IMR-90 (cell line): ENCODE data around the gene GUCY2D. TPM values are rescaled to one million over a fixed set of nuclear protein-coding genes. Genes with fewer than 3 reads are reported as not detected.

Experiments used
- ATAC-seq: fragments of 200-7000 bp; cut with Tn5 transposase; 2 replicates; pipeline ENCODE4 v1.9.1; 2020; ENCODE audit warnings: low read depth, mild to moderate bottlenecking, moderate library complexity
- BruUV-seq: library from RNA; stranded (reverse); fragments of 400-500 nt; replicated peaks from 2 replicates; lab custom pipeline; 2021; lab: Mats Ljungman, UMichigan
- CTCF ChIA-PET: fragments of 300-600 bp; formaldehyde crosslinking; extraction: SDS; loops from one replicate; lab custom pipeline; 2021; ENCODE audit warnings: antibody characterized with exemption; lab: Yijun Ruan, JAX
- POLR2A ChIA-PET: fragments of 300-600 bp; sonication (Branson Sonifier 250); formaldehyde crosslinking; loops from one replicate; lab custom pipeline; 2022; ENCODE audit warnings: antibody characterized with exemption; ENCODE audit not compliant: unreplicated experiment; lab: Charles Lee
- DNase-seq: peaks from one replicate; pipeline ENCODE4 v3.0.0; 2013
- H2AFZ ChIP-seq: replicated peaks from 2 replicates; pipeline ENCODE3; 2013; ENCODE audit warnings: low read length, mild to moderate bottlenecking; ENCODE audit not compliant: poor library complexity
- H2AK5ac ChIP-seq: 2 replicates; pipeline ENCODE4 v1.6.1; 2013; ENCODE audit warnings: low read depth, low read length, inconsistent platforms
- H2AK9ac ChIP-seq: replicated peaks from 2 replicates; pipeline ENCODE3; 2013; ENCODE audit warnings: mild to moderate bottlenecking, low read depth, low read length, moderate library complexity; ENCODE audit not compliant: poor library complexity
- H2BK120ac ChIP-seq: 2 replicates; pipeline ENCODE4 v1.6.1; 2013; ENCODE audit warnings: low read depth, low read length, inconsistent platforms
- H2BK15ac ChIP-seq: 3 replicates; pipeline ENCODE4 v1.6.1; 2013; ENCODE audit warnings: low read depth, low read length, inconsistent platforms
- H2BK20ac ChIP-seq: 2 replicates; pipeline ENCODE4 v1.6.1; 2013; ENCODE audit warnings: low read depth, mild to moderate bottlenecking, inconsistent platforms, low read length, moderate library complexity
- H2BK5ac ChIP-seq: 2 replicates; pipeline ENCODE4 v1.6.1; 2013; ENCODE audit warnings: mild to moderate bottlenecking, low read depth, low read length, inconsistent platforms; ENCODE audit not compliant: poor library complexity, severe bottlenecking
- H3K14ac ChIP-seq: replicated peaks from 2 replicates; pipeline ENCODE4 v1.6.1; 2013; ENCODE audit warnings: low read depth, low read length, inconsistent platforms
- H3K18ac ChIP-seq: 2 replicates; pipeline ENCODE4 v1.6.1; 2013; ENCODE audit warnings: low read depth, low read length, control low read depth
- H3K23ac ChIP-seq: 2 replicates; pipeline ENCODE4 v1.6.1; 2013; ENCODE audit warnings: low read depth, low read length, inconsistent platforms
- H3K27ac ChIP-seq: 2 replicates; pipeline ENCODE4 v1.5.1; 2013; ENCODE audit warnings: mild to moderate bottlenecking, control low read depth, low read length; ENCODE audit not compliant: insufficient read depth
- H3K27me3 ChIP-seq: 2 replicates; pipeline ENCODE4 v1.6.1; 2013; ENCODE audit warnings: low read length; ENCODE audit not compliant: control insufficient read depth, insufficient read depth
- H3K36me3 ChIP-seq: 2 replicates; pipeline ENCODE4 v1.6.1; 2013; ENCODE audit warnings: low read length, mixed read lengths; ENCODE audit not compliant: control insufficient read depth, insufficient read depth
- H3K4ac ChIP-seq: 2 replicates; pipeline ENCODE4 v1.6.1; 2013; ENCODE audit warnings: low read depth, low read length, inconsistent platforms
- H3K4me1 ChIP-seq: 2 replicates; pipeline ENCODE4 v1.6.1; 2013; ENCODE audit warnings: low read length, mixed read lengths; ENCODE audit not compliant: control insufficient read depth, insufficient read depth
- H3K4me2 ChIP-seq: 2 replicates; pipeline ENCODE4 v1.6.1; 2013; ENCODE audit warnings: low read depth, mild to moderate bottlenecking, control low read depth, low read length, moderate library complexity
- H3K4me3 ChIP-seq: 2 replicates; pipeline ENCODE4 v1.5.1; 2013; ENCODE audit warnings: low read depth, mild to moderate bottlenecking, control low read depth, low read length, moderate library complexity; ENCODE audit not compliant: insufficient read depth
- H3K56ac ChIP-seq: 2 replicates; pipeline ENCODE4 v1.6.1; 2013; ENCODE audit warnings: low read length, inconsistent platforms; ENCODE audit not compliant: insufficient read depth; ENCODE audit errors: extremely low read depth
- H3K79me1 ChIP-seq, 2 experiments: 2 replicates each; pipeline ENCODE4 v1.6.1; 2013; ENCODE audit warnings: low read length in 2 of 2, inconsistent platforms in 1 of 2, low read depth in 1 of 2
- H3K9ac ChIP-seq: 2 replicates; pipeline ENCODE4 v1.6.1; 2013; ENCODE audit warnings: low read depth, low read length, control low read depth
- H3K9me1 ChIP-seq: 2 replicates; pipeline ENCODE4 v1.6.1; 2013; ENCODE audit warnings: low read length, inconsistent platforms; ENCODE audit not compliant: insufficient read depth
- H3K9me3 ChIP-seq: 2 replicates; pipeline ENCODE4 v1.6.1; 2013; ENCODE audit warnings: low read length; ENCODE audit not compliant: control insufficient read depth, insufficient read depth
- H4K20me1 ChIP-seq: 2 replicates; pipeline ENCODE4 v1.6.1; 2013; ENCODE audit warnings: low read length, inconsistent platforms; ENCODE audit not compliant: insufficient read depth
- H4K5ac ChIP-seq: 2 replicates; pipeline ENCODE4 v1.6.1; 2013; ENCODE audit warnings: mild to moderate bottlenecking, low read depth, low read length, control low read depth
- H4K8ac ChIP-seq, 2 experiments: 2 replicates each; pipeline ENCODE4 v1.6.1; 2013; ENCODE audit warnings: low read depth in 2 of 2, low read length in 2 of 2, control low read depth in 1 of 2, inconsistent platforms in 1 of 2
- H4K91ac ChIP-seq: 2 replicates; pipeline ENCODE4 v1.6.1; 2013; ENCODE audit warnings: low read depth, low read length, inconsistent platforms; ENCODE audit not compliant: insufficient read depth
- BHLHE40 ChIP-seq: fragments of 150-350 bp; IDR thresholded peaks from 2 replicates; pipeline ENCODE4 v1.6.1; 2016; ENCODE audit warnings: mild to moderate bottlenecking, low read depth, low read length
- CEBPB ChIP-seq: IDR thresholded peaks from 2 replicates; pipeline ENCODE4 v1.6.1; 2012; ENCODE audit warnings: low read depth, low read length, improper control_type of control experiment
- CHD1 ChIP-seq: IDR thresholded peaks from 2 replicates; pipeline ENCODE4 v1.6.1; 2012; ENCODE audit warnings: low read depth, low read length, improper control_type of control experiment
- FOS ChIP-seq: fragments of 150-350 bp; IDR thresholded peaks from 2 replicates; pipeline ENCODE4 v1.6.1; 2016; ENCODE audit warnings: low read depth, low read length
- MAFK ChIP-seq: IDR thresholded peaks from 2 replicates; pipeline ENCODE4 v1.6.1; 2012; ENCODE audit warnings: low read depth, low read length, improper control_type of control experiment
- MAZ ChIP-seq: IDR thresholded peaks from 2 replicates; pipeline ENCODE4 v1.6.1; 2012; ENCODE audit warnings: low read depth, mild to moderate bottlenecking, low read length, improper control_type of control experiment, moderate library complexity, borderline replicate concordance
- MXI1 ChIP-seq: IDR thresholded peaks from 2 replicates; pipeline ENCODE4 v1.6.1; 2012; ENCODE audit warnings: low read depth, mild to moderate bottlenecking, low read length, moderate library complexity, borderline replicate concordance
- NFE2L2 ChIP-seq: fragments of 150-350 bp; IDR thresholded peaks from 2 replicates; pipeline ENCODE4 v1.6.1; 2016; ENCODE audit warnings: low read depth, mild to moderate bottlenecking, low read length
- POLR2A ChIP-seq: IDR thresholded peaks from 2 replicates; pipeline ENCODE4 v1.6.1; 2012; ENCODE audit warnings: mild to moderate bottlenecking, low read depth, low read length
- RAD21 ChIP-seq: IDR thresholded peaks from 2 replicates; pipeline ENCODE4 v1.6.1; 2012; ENCODE audit warnings: low read length, improper control_type of control experiment
- RCOR1 ChIP-seq: IDR thresholded peaks from 2 replicates; pipeline ENCODE4 v1.6.1; 2012; ENCODE audit warnings: mild to moderate bottlenecking, low read length, improper control_type of control experiment; ENCODE audit not compliant: insufficient replicate concordance
- RFX5 ChIP-seq: IDR thresholded peaks from 2 replicates; pipeline ENCODE4 v1.8.0; 2012; ENCODE audit warnings: low read depth, mild to moderate bottlenecking, low read length, moderate library complexity
- SMC3 ChIP-seq: fragments of 150-350 bp; IDR thresholded peaks from 2 replicates; pipeline ENCODE4 v1.6.1; 2016; ENCODE audit warnings: low read depth, mild to moderate bottlenecking, antibody characterized with exemption, low read length, moderate library complexity
- WGBS, 2 experiments: methylation state at CpG; one replicate each; pipeline versions ENCODE4 v1.1.5 to v1.1.7; 2013; ENCODE audit warnings: missing lambda C conversion rate in 2 of 2; ENCODE audit not compliant: insufficient read length in 1 of 2; ENCODE audit errors: extremely low coverage in 2 of 2; 5-methylcytosine and 5-hydroxymethylcytosine counted together
- dilution Hi-C: fragments of 300-500 bp; cut with HindIII; formaldehyde crosslinking; loops from one replicate; pipeline ENCODE4 v1.14.3; 2018; ENCODE audit warnings: low sequenced_read_pairs; ENCODE audit not compliant: unreplicated experiment
- in situ Hi-C: fragments of 300-500 bp; cut with MboI; formaldehyde crosslinking; loops from 3 replicates; pipeline ENCODE4 v1.14.3; 2019; ENCODE audit warnings: low sequenced_read_pairs, inconsistent platforms, mixed read lengths
- intact Hi-C: fragments of 100-400 bp; cut with micrococcal nuclease; formaldehyde crosslinking; loops from 2 replicates; pipeline ENCODE4 v1.10.0; 2022
- polyA plus RNA-seq, 3 experiments: library from polyadenylated mRNA; depleted of rRNA; stranded (reverse); fragments of >200 nt; gene quantifications; 2 replicates each; pipeline ENCODE4 v1.2.3, GENCODE V29; 2012; ENCODE audit warnings: low replicate concordance in 1 of 3
- total RNA-seq: library from RNA; depleted of rRNA; stranded (reverse); fragments of >200 nt; gene quantifications from 2 replicates; pipeline ENCODE4 v1.2.3, GENCODE V29; 2012
- TF ChIP-seq, protein P1 (sequence below): conservative IDR thresholded peaks from 2 replicates; pipeline ENCODE4 v1.5.1; 2012; ENCODE audit warnings: mild to moderate bottlenecking, low read depth, low read length, improper control_type of control experiment
- TF ChIP-seq, protein P2 (sequence below): fragments of 150-350 bp; IDR thresholded peaks from 2 replicates; pipeline ENCODE4 v1.6.1; 2017; ENCODE audit warnings: mild to moderate bottlenecking, antibody characterized with exemption, low read length, low read depth
- TF ChIP-seq, protein P3 (sequence below): fragments of 150-350 bp; IDR thresholded peaks from 2 replicates; pipeline ENCODE4 v1.6.1; 2016; ENCODE audit warnings: low read depth, mild to moderate bottlenecking, low read length, moderate library complexity, borderline replicate concordance

The GUCY2D gene
- total and polyA plus RNA-seq, 2 of the 4 experiments (the other 2 are of a cell fraction), result 0.03 TPM; not detected in 1

DNA sequence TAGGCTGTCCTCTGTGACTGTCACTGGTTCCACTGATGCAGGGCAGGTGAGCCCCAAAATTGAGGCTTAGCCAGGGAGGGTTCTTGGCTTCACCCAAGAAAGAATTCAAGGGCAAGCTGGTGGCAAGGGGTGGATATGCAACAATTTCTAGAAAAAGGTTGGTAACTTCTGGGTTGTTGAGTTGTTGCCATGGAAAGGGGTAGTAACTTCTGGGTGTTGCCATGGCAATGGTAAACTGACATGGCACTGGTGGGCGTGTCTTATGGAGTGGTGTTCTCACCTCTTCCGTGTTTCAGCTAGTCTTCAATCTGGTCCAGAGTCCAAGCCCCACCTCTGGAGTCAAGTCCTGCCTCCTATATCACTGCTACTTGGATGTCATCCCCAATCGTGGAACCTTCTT, 9.5 kb upstream of the GUCY2D start:
- no peak overlapping the region for H3K14ac ChIP-seq
- no peak overlapping the region for H2BK5ac ChIP-seq
- H4K20me1 ChIP-seq, result no peaks in the 10 kb centered on the region
- WGBS, 2 experiments, result no CpG with 5 or more reads among the region's 3 CpGs
- no peak overlapping the region for H3K4ac ChIP-seq
- H3K4me3 ChIP-seq, result no peak overlapping the region
- ChIA-PET POLR2A (no interaction called here), CTCF (interaction anchor here (0.7 kb wide), 2 partner anchors 9 to 48 kb away, joined by 3 read pairs; no protein-coding TSS in a partner anchor)
- no TSS peak for BruUV-seq
- H3K56ac ChIP-seq, result no peak overlapping the region
- no peak overlapping the region for H2BK15ac ChIP-seq
- no peak overlapping the region for H4K5ac ChIP-seq
- H3K9me3 ChIP-seq, result no peaks in the 10 kb centered on the region
- no peaks in the 10 kb centered on the region for H3K9me1 ChIP-seq
- no peak overlapping the region for H3K23ac ChIP-seq
- dilution Hi-C loops, result no loop called here
- H3K36me3 ChIP-seq, result no peaks in the 10 kb centered on the region
- no peak overlapping the region for H4K91ac ChIP-seq
- H3K27ac ChIP-seq, result no peak overlapping the region
- H2BK120ac ChIP-seq, result no peak overlapping the region
- H4K8ac ChIP-seq, result no peak overlapping the region
- DNase-seq, result no peak
- no peak overlapping the region for H3K4me2 ChIP-seq
- no peaks in the 10 kb centered on the region for H3K79me1 ChIP-seq
- no peak overlapping the region for H2AFZ ChIP-seq
- no peaks in the 10 kb centered on the region for H3K4me1 ChIP-seq
- H3K9ac ChIP-seq, result no peak overlapping the region
- no peak overlapping the region for H2BK20ac ChIP-seq
- in situ Hi-C loops, result loop anchor here (25.0 kb wide), 1 partner anchor 256 kb away; no protein-coding TSS in a partner anchor
- H3K18ac ChIP-seq, result no peak overlapping the region
- intact Hi-C loops, result loop anchor here (5.0 kb wide), 1 partner anchor 171 kb away; no protein-coding TSS in a partner anchor
- H2AK9ac ChIP-seq, result no peak overlapping the region
- no peak for ATAC-seq
- TF ChIP-seq MAZ (no peak), MAFK (no peak), POLR2A (no peak), CEBPB (no peak), SMC3 (no peak), RAD21 (no peak), NFE2L2 (no peak), RCOR1 (no peak), FOS (no peak), CHD1 (no peak), RFX5 (no peak), MXI1 (no peak), BHLHE40 (no peak)
- TF ChIP-seq, protein P1, sequence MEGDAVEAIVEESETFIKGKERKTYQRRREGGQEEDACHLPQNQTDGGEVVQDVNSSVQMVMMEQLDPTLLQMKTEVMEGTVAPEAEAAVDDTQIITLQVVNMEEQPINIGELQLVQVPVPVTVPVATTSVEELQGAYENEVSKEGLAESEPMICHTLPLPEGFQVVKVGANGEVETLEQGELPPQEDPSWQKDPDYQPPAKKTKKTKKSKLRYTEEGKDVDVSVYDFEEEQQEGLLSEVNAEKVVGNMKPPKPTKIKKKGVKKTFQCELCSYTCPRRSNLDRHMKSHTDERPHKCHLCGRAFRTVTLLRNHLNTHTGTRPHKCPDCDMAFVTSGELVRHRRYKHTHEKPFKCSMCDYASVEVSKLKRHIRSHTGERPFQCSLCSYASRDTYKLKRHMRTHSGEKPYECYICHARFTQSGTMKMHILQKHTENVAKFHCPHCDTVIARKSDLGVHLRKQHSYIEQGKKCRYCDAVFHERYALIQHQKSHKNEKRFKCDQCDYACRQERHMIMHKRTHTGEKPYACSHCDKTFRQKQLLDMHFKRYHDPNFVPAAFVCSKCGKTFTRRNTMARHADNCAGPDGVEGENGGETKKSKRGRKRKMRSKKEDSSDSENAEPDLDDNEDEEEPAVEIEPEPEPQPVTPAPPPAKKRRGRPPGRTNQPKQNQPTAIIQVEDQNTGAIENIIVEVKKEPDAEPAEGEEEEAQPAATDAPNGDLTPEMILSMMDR, result no peak
- TF ChIP-seq, protein P2, sequence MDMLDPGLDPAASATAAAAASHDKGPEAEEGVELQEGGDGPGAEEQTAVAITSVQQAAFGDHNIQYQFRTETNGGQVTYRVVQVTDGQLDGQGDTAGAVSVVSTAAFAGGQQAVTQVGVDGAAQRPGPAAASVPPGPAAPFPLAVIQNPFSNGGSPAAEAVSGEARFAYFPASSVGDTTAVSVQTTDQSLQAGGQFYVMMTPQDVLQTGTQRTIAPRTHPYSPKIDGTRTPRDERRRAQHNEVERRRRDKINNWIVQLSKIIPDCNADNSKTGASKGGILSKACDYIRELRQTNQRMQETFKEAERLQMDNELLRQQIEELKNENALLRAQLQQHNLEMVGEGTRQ, result no peak
- TF ChIP-seq, protein P3, sequence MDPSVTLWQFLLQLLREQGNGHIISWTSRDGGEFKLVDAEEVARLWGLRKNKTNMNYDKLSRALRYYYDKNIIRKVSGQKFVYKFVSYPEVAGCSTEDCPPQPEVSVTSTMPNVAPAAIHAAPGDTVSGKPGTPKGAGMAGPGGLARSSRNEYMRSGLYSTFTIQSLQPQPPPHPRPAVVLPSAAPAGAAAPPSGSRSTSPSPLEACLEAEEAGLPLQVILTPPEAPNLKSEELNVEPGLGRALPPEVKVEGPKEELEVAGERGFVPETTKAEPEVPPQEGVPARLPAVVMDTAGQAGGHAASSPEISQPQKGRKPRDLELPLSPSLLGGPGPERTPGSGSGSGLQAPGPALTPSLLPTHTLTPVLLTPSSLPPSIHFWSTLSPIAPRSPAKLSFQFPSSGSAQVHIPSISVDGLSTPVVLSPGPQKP, result no peak
- H3K27me3 ChIP-seq, result peaks cover 18% of the 10 kb centered on the region
- H2AK5ac ChIP-seq, result no peak overlapping the region
